Memory B cell (primary cell): ENCODE measurements around the gene PRR14.
"Not testable (repeated sequence)": the region's sequence is repeated elsewhere in the genome, so short reads cannot be mapped to it uniquely, and the experiment has no call there.

Experiments used
- ATAC-seq: fragments of 150-1000 bp; cut with Tn5 transposase; 2 replicates; pipeline ENCODE4 v1.10.0; 2021; ENCODE audit warnings: low read depth, mild to moderate bottlenecking, moderate library complexity
- DNase-seq, 2 donors: peaks; one replicate each; pipeline ENCODE4 v3.0.0; 2022; ENCODE audit warnings: low spot score in 2 of 2
- H3K27ac Mint-ChIP-seq: one replicate; pipeline ENCODE4 v1.8.0; 2022; ENCODE audit warnings: mild to moderate bottlenecking, moderate library complexity, mixed read lengths
- H3K27me3 Mint-ChIP-seq: one replicate; pipeline ENCODE4 v1.8.0; 2022; ENCODE audit warnings: mixed read lengths
- H3K36me3 Mint-ChIP-seq: one replicate; pipeline ENCODE4 v1.8.0; 2022; ENCODE audit warnings: mild to moderate bottlenecking, mixed read lengths
- H3K4me1 Mint-ChIP-seq: one replicate; pipeline ENCODE4 v1.8.0; 2022; ENCODE audit warnings: mixed read lengths
- H3K4me3 Mint-ChIP-seq: one replicate; pipeline ENCODE4 v1.8.0; 2022; ENCODE audit warnings: mild to moderate bottlenecking, moderate library complexity, mixed read lengths
- H3K9me3 Mint-ChIP-seq: one replicate; pipeline ENCODE4 v1.8.0; 2022; ENCODE audit warnings: mixed read lengths

The PRR14 gene

GRCh38 chr16:30700491-30700890 is 49.7 kb downstream of the PRR14 start:
- no peaks in the 10 kb centered on the region for H3K9me3 Mint-ChIP-seq
- no peak overlapping the region for H3K4me3 Mint-ChIP-seq
- H3K4me1 Mint-ChIP-seq = peaks cover 11% of the 10 kb centered on the region
- H3K27me3 Mint-ChIP-seq = no peaks in the 10 kb centered on the region
- ATAC-seq (no peak), DNase-seq (no peak)
- H3K27ac Mint-ChIP-seq = peak overlapping the region; percentile 38
- peaks cover 16% of the 10 kb centered on the region for H3K36me3 Mint-ChIP-seq

GRCh38 chr16:30700971-30701370 is 50.2 kb downstream of the PRR14 start:
- no peaks in the 10 kb centered on the region for H3K9me3 Mint-ChIP-seq
- H3K27me3 Mint-ChIP-seq = no peaks in the 10 kb centered on the region
- H3K4me1 Mint-ChIP-seq = peaks cover 11% of the 10 kb centered on the region
- peaks cover 16% of the 10 kb centered on the region for H3K36me3 Mint-ChIP-seq
- DNase-seq (no peak), ATAC-seq (no peak)
- H3K4me3 Mint-ChIP-seq = no peak overlapping the region
- H3K27ac Mint-ChIP-seq = peak overlapping the region; percentile 38

- not testable (repeated sequence) for H3K9me3 Mint-ChIP-seq, H3K27me3 Mint-ChIP-seq, DNase-seq, H3K27ac Mint-ChIP-seq, ATAC-seq, H3K4me3 Mint-ChIP-seq, H3K4me1 Mint-ChIP-seq
- peaks cover 30% of the 10 kb centered on the region for H3K36me3 Mint-ChIP-seq
Measured at GRCh38 chr16:30703071-30703470, 52.3 kb downstream of the PRR14 start.

- peaks cover 30% of the 10 kb centered on the region for H3K36me3 Mint-ChIP-seq
- H3K27ac Mint-ChIP-seq = no peak overlapping the region
- H3K27me3 Mint-ChIP-seq = no peaks in the 10 kb centered on the region
- no peak for DNase-seq
- H3K4me1 Mint-ChIP-seq = peaks cover 7% of the 10 kb centered on the region
- H3K4me3 Mint-ChIP-seq = no peak overlapping the region
- no peak for ATAC-seq
- no peaks in the 10 kb centered on the region for H3K9me3 Mint-ChIP-seq
Measured at GRCh38 chr16:30703971-30704370, 53.2 kb downstream of the PRR14 start.
